A549 treated with DMSO at 1 μM for 4 hours (cell line): ENCODE results near the gene NUP37. TPM values are rescaled to one million over a fixed set of nuclear protein-coding genes. Genes with fewer than 3 reads are reported as not detected.

Experiments used
- total RNA-seq: library from RNA; stranded (reverse); fragments of 200-300 nt; extraction: Qiagen RNA extraction; gene quantifications from 5 replicates; pipeline ENCODE4 v1.2.3, GENCODE V29; 2022; ENCODE audit warnings: low read depth

The NUP37 gene, protein sequence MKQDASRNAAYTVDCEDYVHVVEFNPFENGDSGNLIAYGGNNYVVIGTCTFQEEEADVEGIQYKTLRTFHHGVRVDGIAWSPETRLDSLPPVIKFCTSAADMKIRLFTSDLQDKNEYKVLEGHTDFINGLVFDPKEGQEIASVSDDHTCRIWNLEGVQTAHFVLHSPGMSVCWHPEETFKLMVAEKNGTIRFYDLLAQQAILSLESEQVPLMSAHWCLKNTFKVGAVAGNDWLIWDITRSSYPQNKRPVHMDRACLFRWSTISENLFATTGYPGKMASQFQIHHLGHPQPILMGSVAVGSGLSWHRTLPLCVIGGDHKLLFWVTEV
- total RNA-seq, result 68.7 to 77.3 TPM (median 74.3 TPM) in 5 replicates

DNA sequence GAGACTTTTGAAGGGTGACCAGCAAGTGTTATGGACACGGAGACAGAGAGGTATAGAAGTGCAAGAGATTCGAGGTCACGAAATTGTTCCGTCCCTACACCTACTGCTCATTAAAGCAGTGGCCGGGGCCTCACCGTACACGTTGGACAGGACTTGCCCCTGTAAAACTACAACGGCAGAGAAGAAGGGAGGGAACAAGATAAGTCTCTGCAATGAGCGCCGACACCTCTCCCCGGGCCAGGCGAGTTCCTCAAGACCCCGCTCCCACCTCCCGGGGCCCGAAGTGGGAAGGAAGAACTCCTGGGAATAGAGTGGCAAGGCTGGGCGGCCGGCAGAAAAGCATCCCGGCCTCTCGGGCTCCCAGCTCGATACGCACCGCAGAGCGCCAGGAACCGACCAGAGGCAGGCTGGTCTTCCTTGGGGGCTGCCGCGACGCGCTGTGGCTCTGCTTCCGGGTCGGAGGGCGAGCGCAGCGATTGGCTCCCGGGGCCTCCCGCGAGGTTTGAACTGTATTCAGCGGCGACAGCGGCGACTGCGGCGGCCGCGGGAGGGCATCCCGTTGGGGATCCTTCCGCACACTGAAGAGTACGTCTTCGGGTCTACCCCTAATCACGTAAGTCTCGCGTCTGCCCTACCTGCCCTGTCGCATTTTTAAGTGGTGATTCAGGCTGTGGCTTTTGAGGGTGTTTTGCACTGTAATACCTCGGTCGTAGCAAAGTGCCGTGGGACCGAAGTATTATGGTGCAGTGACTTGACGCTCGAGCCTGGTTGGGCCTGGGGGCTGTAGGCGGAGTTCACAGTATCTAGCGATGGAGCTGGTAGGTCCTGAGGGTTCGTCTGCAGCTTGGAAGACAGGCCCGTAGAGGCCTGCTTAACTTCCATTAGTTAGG lies at the start of gene NUP37, which contains the start of gene PARPBP:
Gene NUP37, minus strand, starts transcription at position 441 of the 890 bp plus-strand sequence. CDS start 1,596 bp downstream, outside the sequence.
Gene PARPBP, plus strand, starts transcription at position 510 of the 890 bp plus-strand sequence. CDS start 3,706 bp downstream, outside the sequence.

DNA sequence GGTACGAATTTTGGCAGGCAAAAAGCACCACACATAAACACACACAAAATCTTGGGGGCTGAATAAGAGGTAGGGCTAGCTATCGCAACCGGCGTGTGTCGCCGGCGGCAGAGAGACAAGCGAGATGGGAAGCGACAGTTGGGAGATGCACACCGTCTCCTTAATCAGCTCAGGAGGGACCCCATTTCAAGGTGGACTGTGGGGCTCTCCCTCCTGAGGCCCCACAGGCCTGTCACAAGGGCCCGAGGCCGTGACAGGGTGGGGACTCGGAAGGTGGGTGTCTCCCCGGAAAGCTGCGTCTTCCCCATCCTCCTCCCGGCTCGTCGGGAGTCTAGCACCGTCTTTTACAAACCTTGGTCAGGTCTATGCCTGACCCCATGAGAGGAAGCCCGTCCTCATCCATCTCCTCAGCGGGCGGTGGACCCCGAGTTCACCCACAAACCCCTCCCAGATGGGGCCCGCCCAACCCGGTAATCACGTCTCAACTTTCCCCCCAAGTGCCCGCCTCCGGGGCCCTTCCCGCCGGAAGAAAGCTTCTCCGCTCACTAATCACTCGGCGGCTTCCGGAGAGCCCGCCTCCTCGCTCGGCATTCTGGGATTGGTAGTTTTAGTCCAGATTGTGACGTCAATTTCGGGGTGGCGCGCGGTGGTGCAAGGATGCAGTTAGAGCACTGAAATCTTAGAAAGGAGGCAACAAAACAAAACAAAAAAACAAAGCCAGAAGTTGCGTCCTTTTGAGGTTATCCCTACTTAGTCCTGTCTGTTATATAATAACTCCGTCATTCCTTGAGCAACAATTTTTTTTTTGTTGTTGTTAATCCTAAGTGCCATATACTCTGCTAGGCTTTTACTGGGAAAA lies 58.1 kb downstream of the NUP37 start, which contains the start of gene WASHC3:
Gene WASHC3, minus strand, starts transcription at position 432 of the 859 bp plus-strand sequence. Its CDS starts 29 bp downstream, at position 403.

Other genes starting within 250 kb of the NUP37 start
- 23.7 to 28.8 TPM (median 27.6 TPM) in 5 replicates for gene DRAM1, start 242.5 kb downstream of the NUP37 start, total RNA-seq
- gene WASHC3, start 58.1 kb downstream of the NUP37 start, total RNA-seq, result 28.0 to 36.8 TPM (median 29.7 TPM) in 5 replicates
- gene PARPBP, start 69 bp upstream of the NUP37 start, total RNA-seq, result 20.5 to 27.2 TPM (median 25.6 TPM) in 5 replicates
- gene PMCH, start 77.7 kb upstream of the NUP37 start, total RNA-seq, result 0.20 TPM in 1 of 5 replicates, not detected in the others